ENCODE measurements around the gene CCS.
"Not testable (repeated sequence)": the region's sequence is repeated elsewhere in the genome, so short reads cannot be mapped to it uniquely, and the experiment has no call there.

Gene CCS

GRCh38 chr11:66592457-66593302, at the start of gene CCS, which contains the start of gene CCDC87:
Gene CCS, plus strand, starts transcription at chr11:66593185. Its CDS starts 77 bp downstream, at chr11:66593262.
Gene CCDC87, minus strand, starts transcription at chr11:66593063. Its CDS starts 48 bp downstream, at chr11:66593015.
- TF ChIP-seq CTCF (IDR thresholded peaks at IDR 0.05; ENCODE audit: insufficient read depth, missing control alignments): peak; percentile 41
- no peak for FAIRE-seq
- DNase-seq (ENCODE audit: insufficient read length, low spot score): peak; percentile 100

- DNase-seq (ENCODE audit: insufficient read length, low spot score): no peak
- peak; percentile 31 for TF ChIP-seq CTCF (IDR thresholded peaks at IDR 0.05; ENCODE audit: insufficient read depth, missing control alignments)
- no peak for FAIRE-seq
These were observed 49.5 kb upstream of the CCS start for GRCh38 chr11:66543263-66544107.

GRCh38 chr11:66544952-66545351, 48.0 kb upstream of the CCS start:
- DNase-seq (ENCODE audit: insufficient read length, low spot score); FAIRE-seq: not testable (repeated sequence)

- TF ChIP-seq CTCF (IDR thresholded peaks at IDR 0.05; ENCODE audit: insufficient read depth, missing control alignments): no peak
- peak; percentile 98 for DNase-seq (ENCODE audit: insufficient read length, low spot score)
- no peak for FAIRE-seq
These were observed 47.2 kb upstream of the CCS start, which contains the start of gene ZDHHC24 for GRCh38 chr11:66545701-66546367. Gene ZDHHC24, minus strand, starts transcription at chr11:66546048. Its CDS starts 45 bp downstream, at chr11:66546003.

GRCh38 chr11:66546368-66546965, 46.5 kb upstream of the CCS start, which contains the start of gene ACTN3:
Gene ACTN3, plus strand, starts transcription at chr11:66546903. Its CDS starts 35 bp downstream, at chr11:66546938.
- no peak for DNase-seq (ENCODE audit: insufficient read length, low spot score)
- FAIRE-seq: no peak
- no peak for TF ChIP-seq CTCF (IDR thresholded peaks at IDR 0.05; ENCODE audit: insufficient read depth, missing control alignments)

- TF ChIP-seq CTCF (IDR thresholded peaks at IDR 0.05; ENCODE audit: insufficient read depth, missing control alignments): no peak
- FAIRE-seq (no peak), DNase-seq (ENCODE audit: insufficient read length, low spot score) (no peak)
These were observed 45.9 kb upstream of the CCS start for GRCh38 chr11:66546966-66547661.
